Prostate gland (tissue), 2 donors: Measurements from ENCODE around the gene RPS27L. TPM values are rescaled to one million over a fixed set of nuclear protein-coding genes. Genes with fewer than 3 reads are reported as not detected.
A peak's percentile ranks its signal among the peaks of the same experiment; 100 is the strongest.

Source experiments
- DNase-seq: peaks from one replicate; pipeline ENCODE4 v3.0.0-alpha.2; 2019; ENCODE audit warnings: low spot score
- H3K27ac ChIP-seq, 2 donors: fragments of 200-600 bp; sonication (generic); 2 replicates each; pipeline ENCODE4 v1.5.1; 2017 to 2019
- H3K27me3 ChIP-seq: fragments of 200-600 bp; sonication (generic); replicated peaks from 2 replicates; pipeline ENCODE4 v1.5.1; 2019; ENCODE audit not compliant: insufficient read depth
- H3K36me3 ChIP-seq, 2 donors: fragments of 200-600 bp; sonication (generic); 1 replicate in 1 of 2; 2 replicates in 1 of 2; pipeline versions ENCODE4 v1.5.1 to v1.8.1; 2017 to 2019
- H3K4me1 ChIP-seq: fragments of 200-600 bp; sonication (generic); replicated peaks from 2 replicates; pipeline ENCODE4 v1.5.1; 2019
- H3K4me3 ChIP-seq, 2 donors: fragments of 200-600 bp; sonication (generic); 2 replicates each; pipeline ENCODE4 v1.5.1; 2017 to 2019
- H3K9me3 ChIP-seq: fragments of 200-600 bp; sonication (generic); 2 replicates; pipeline ENCODE4 v1.5.1; 2017
- POLR2A ChIP-seq: fragments of 450-650 bp; IDR thresholded peaks from one replicate; pipeline ENCODE4 v1.6.1; 2016; ENCODE audit warnings: antibody characterized with exemption, mild to moderate bottlenecking
- POLR2AphosphoS5 ChIP-seq: sonication (generic); formaldehyde crosslinking; IDR thresholded peaks from one replicate; pipeline ENCODE4 v1.6.1; 2017; ENCODE audit warnings: antibody characterized with exemption
- WGBS: methylation state at CpG from one replicate; pipeline ENCODE4 v1.1.5; 2018; 5-methylcytosine and 5-hydroxymethylcytosine counted together
- intact Hi-C: fragments of 100-400 bp; cut with DNase I; formaldehyde crosslinking; loops from one replicate; pipeline ENCODE4 v1.14.2; 2022
- total RNA-seq, 2 donors: library from RNA; depleted of rRNA; stranded (reverse); fragments of >200 nt; gene quantifications; one replicate each; pipeline ENCODE4 v1.1.0, GENCODE V29; 2016
- TF ChIP-seq, protein P1 (sequence below), 4 experiments: fragments of 200-600 bp in 2 of 4; fragments of 450-650 bp in 2 of 4; sonication (generic) in 2 of 4; IDR thresholded peaks; 1 replicate in 3 of 4; 2 replicates in 1 of 4; pipeline ENCODE4 v1.5.1; 2016 to 2019; ENCODE audit warnings: antibody characterized with exemption in 4 of 4, mild to moderate bottlenecking in 2 of 4, moderate library complexity in 2 of 4

The RPS27L gene
- total RNA-seq, result 100 to 1,000 TPM in 1 of 2 donors, 10 to 100 TPM in 1; 49.2 to 102 TPM

DNA sequence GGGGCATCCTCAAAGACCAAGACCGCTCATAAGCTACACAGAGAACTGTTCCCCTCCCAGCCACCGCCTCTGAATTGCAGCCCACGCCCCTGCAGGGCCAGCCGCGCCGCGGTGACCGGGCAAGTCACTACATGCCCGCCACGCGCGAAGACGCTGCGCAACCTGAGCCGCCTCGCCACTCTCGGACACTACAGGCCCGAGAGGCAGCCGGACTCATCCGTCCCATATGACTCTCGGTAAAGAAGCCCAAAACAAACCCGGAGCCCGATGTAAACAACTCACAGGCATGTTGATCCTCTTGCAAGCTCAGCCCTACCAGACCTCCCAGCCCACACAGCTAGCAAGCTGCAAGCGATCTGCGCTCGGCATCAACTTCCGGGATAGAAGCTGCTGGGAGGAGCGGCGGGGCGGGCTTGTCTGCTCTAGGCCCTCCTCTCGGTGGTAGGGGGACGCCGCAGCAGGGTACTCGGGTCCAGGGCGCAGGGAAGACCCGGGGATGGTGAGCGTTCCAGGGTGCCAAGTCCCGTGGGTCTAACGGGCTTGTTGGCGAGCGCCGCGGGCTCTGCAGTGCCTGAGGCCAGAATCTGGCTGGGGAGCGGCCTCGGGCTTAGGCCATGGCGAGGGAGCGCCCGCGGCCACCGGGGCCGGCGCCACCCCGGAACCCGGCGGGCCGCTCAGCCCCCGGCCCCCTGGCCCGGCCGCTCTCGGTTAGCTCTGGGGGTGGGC, at the start of gene RPS27L:
Gene RPS27L, minus strand, starts transcription at position 360 of the 726 bp plus-strand sequence. Its CDS starts 72 bp downstream, at position 288.
- no peaks in the 10 kb centered on the region for H3K4me1 ChIP-seq
- under 1% methylated on average over 50 of the region's 60 CpGs for WGBS
- no peaks in the 10 kb centered on the region for H3K36me3 ChIP-seq
- intact Hi-C loops, result no loop called here
- H3K27ac ChIP-seq, result peak within 1 kb of the TSS; percentile 94 to 95
- no peaks in the 10 kb centered on the region for H3K27me3 ChIP-seq
- TF ChIP-seq POLR2AphosphoS5, result peak; percentile 86
- TF ChIP-seq, protein P1, sequence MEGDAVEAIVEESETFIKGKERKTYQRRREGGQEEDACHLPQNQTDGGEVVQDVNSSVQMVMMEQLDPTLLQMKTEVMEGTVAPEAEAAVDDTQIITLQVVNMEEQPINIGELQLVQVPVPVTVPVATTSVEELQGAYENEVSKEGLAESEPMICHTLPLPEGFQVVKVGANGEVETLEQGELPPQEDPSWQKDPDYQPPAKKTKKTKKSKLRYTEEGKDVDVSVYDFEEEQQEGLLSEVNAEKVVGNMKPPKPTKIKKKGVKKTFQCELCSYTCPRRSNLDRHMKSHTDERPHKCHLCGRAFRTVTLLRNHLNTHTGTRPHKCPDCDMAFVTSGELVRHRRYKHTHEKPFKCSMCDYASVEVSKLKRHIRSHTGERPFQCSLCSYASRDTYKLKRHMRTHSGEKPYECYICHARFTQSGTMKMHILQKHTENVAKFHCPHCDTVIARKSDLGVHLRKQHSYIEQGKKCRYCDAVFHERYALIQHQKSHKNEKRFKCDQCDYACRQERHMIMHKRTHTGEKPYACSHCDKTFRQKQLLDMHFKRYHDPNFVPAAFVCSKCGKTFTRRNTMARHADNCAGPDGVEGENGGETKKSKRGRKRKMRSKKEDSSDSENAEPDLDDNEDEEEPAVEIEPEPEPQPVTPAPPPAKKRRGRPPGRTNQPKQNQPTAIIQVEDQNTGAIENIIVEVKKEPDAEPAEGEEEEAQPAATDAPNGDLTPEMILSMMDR (IDR thresholded peaks at IDR 0.05), result peak in 1 of 4 experiments; percentile 6
- peak; percentile 54 for TF ChIP-seq POLR2A
- DNase-seq, result peak; percentile 93
- H3K9me3 ChIP-seq, result no peaks in the 10 kb centered on the region
- H3K4me3 ChIP-seq, result peak within 1 kb of the TSS; percentile 67 to 71

DNA sequence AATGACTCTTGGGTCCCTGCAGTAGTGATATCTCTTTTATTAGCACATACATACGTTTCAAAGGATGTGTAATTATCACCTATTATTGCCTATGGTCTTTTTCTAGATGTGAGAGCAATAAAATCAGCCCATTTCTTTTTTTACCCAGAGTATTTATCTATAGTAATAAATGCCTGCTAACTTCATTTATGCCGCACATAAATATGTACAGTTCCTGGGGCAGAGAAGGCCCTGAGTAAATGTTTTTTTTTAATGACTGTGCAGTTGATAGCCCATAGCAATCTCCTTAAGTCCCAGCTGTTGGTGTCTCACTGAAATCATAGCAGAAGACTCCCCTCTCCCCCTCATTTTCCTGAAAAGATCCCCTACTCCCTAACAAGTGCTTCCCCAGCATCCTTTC, 48.8 kb upstream of the RPS27L start:
- TF ChIP-seq, protein P1 (IDR thresholded peaks at IDR 0.05), result no peak
- TF ChIP-seq POLR2AphosphoS5 (no peak), POLR2A (no peak)
- H3K4me3 ChIP-seq, result no peak overlapping the region
- WGBS, result 73% methylated on average over 2 of the region's 2 CpGs
- intact Hi-C loops, result no loop called here
- no peak for DNase-seq
- no peaks in the 10 kb centered on the region for H3K27me3 ChIP-seq
- peaks cover 18% of the 10 kb centered on the region for H3K4me1 ChIP-seq
- H3K36me3 ChIP-seq, result no peaks in the 10 kb centered on the region
- H3K9me3 ChIP-seq, result no peaks in the 10 kb centered on the region
- H3K27ac ChIP-seq, result no peak overlapping the region

DNA sequence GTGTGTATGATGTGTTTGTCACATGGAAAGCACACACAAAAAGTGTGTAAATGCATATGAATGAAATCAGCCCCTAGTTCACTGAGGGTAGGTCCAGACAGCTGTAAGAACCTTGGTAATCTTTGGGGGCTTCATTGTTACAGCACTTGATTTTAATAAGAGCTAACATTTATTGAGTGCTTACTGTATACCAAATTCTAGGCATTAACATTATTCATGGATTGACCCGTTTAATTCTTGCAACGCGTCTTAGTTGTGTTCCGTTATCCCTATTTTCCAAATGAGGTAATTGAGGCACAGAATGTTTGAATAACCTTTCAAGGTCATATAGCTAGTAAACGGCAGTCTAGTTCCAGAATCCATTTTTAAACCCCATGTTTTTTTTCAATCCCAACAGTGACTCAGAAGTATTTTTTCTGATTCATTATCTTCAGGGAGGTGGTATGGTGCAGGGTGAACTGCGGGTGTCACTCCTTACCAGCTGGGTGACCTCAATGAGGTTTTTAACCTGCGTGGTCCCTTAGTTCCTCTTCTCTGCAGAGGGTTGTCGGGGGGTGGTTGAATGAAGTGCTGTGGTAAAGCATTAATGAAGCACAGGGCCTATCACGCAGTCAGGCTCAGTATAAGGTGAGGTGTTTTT, 46.3 kb upstream of the RPS27L start:
- Histone ChIP-seq H3K27me3 (no peaks in the 10 kb centered on the region), H3K9me3 (no peaks in the 10 kb centered on the region), H3K4me3 (no peak overlapping the region), H3K4me1 (peaks cover 8% of the 10 kb centered on the region), H3K27ac (no peak overlapping the region), H3K36me3 (no peaks in the 10 kb centered on the region)
- no peak for DNase-seq
- 92% methylated on average over 9 of the region's 9 CpGs for WGBS
- intact Hi-C loops, result no loop called here
- TF ChIP-seq POLR2AphosphoS5 (no peak), POLR2A (no peak)
- TF ChIP-seq, protein P1 (IDR thresholded peaks at IDR 0.05), result no peak

DNA sequence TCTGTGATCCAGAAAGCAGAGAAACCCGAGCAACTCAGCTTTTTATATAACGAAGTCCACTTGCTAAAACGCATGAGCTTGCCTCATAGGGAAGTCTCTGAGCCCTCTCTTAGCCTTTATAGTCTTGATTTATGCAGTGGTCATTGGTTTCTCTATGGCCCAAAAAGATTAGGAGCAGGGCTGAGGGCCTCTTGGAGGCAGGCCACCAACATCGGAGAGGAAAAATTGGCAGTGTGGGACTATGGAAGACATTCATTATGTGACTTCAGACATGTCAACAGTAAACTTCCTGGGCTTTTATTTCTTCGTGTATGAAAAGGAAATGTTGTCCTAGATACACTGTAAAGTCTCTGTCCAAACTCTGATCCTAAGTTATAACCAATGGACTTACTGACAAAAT, 45.6 kb upstream of the RPS27L start:
- H3K27ac ChIP-seq, result no peak overlapping the region
- no peak for TF ChIP-seq POLR2AphosphoS5
- WGBS, result 35% methylated on average over 5 of the region's 5 CpGs
- H3K36me3 ChIP-seq, result no peaks in the 10 kb centered on the region
- no peaks in the 10 kb centered on the region for H3K27me3 ChIP-seq
- intact Hi-C loops, result no loop called here
- no peak for DNase-seq
- H3K4me1 ChIP-seq, result peaks cover 8% of the 10 kb centered on the region
- no peak overlapping the region for H3K4me3 ChIP-seq
- no peaks in the 10 kb centered on the region for H3K9me3 ChIP-seq

DNA sequence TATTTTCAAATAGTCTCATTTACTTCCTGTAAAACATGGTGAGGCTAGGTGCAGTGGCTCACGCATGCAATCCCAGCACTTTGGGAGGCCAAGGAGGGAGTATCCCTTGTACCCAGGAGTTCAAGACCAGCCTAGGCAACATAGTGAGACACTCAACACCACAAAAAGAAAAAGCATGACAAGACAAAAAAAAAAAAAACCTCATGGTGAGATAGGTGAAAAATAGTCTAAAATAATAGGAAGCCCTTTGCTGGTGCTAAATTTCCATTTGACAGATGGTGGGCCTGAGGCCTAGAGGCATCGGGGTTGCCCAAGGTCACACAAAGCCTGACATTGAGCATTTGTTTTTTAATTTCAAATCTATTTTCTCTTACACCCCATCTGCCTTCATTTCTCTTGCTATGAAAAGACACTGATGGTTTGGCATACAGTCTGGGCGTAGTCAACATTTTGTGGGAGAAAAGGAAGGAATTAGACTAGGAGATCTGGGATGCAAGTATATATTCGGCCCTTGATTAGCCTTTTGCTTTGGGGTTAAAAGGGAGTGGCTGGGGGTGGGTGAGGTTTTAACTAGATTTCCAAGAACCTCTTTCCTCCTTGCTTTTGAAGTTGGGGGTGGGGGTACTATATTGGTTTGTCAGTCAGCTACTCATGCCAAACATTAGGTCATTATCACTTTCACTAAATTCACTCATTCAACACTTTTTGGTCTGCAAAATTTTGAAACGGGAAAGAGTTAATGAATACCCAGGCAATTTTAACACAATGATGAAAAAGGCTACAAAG, 43.4 kb upstream of the RPS27L start:
- H3K27me3 ChIP-seq, result no peaks in the 10 kb centered on the region
- H3K27ac ChIP-seq, result no peak overlapping the region
- no peak for DNase-seq
- intact Hi-C loops, result no loop called here
- WGBS, result 94% methylated on average over 5 of the region's 5 CpGs
- no peak overlapping the region for H3K4me3 ChIP-seq
- no peak for TF ChIP-seq POLR2AphosphoS5
- no peak for TF ChIP-seq POLR2A
- TF ChIP-seq, protein P1 (IDR thresholded peaks at IDR 0.05), result no peak
- no peaks in the 10 kb centered on the region for H3K36me3 ChIP-seq
- peaks cover 8% of the 10 kb centered on the region for H3K4me1 ChIP-seq
- H3K9me3 ChIP-seq, result no peaks in the 10 kb centered on the region
